Activated B cell treated with CpG ODN at 0.5 μM for 24 hours (primary cell): ENCODE data around the gene SRRM1. TPM values are rescaled to one million over a fixed set of nuclear protein-coding genes. Genes with fewer than 3 reads are reported as not detected.

Experiments
- ATAC-seq: fragments of 200-7000 bp; cut with Tn5 transposase; one replicate; pipeline ENCODE4 v1.10.0; 2021; ENCODE audit warnings: low read depth, mild to moderate bottlenecking, moderate library complexity
- CTCF ChIA-PET: fragments of 350-600 bp; sonication (Branson Sonifier 250); formaldehyde crosslinking; loops from one replicate; lab custom pipeline; 2021; ENCODE audit warnings: antibody characterized with exemption; lab: Charles Lee
- POLR2A ChIA-PET: fragments of 350-600 bp; sonication (Branson Sonifier 250); formaldehyde crosslinking; loops from one replicate; lab custom pipeline; 2021; ENCODE audit warnings: antibody characterized with exemption; lab: Charles Lee
- DNase-seq: peaks from one replicate; pipeline ENCODE4 v3.0.0; 2022
- H3K27ac Mint-ChIP-seq: one replicate; pipeline ENCODE4 v1.8.0; 2020; ENCODE audit warnings: mixed read lengths
- H3K27me3 Mint-ChIP-seq: one replicate; pipeline ENCODE4 v1.8.0; 2021; ENCODE audit warnings: mixed read lengths
- H3K36me3 Mint-ChIP-seq: one replicate; pipeline ENCODE4 v1.8.0; 2021; ENCODE audit warnings: low read depth, mixed read lengths
- H3K4me1 Mint-ChIP-seq: one replicate; pipeline ENCODE4 v1.8.0; 2021; ENCODE audit warnings: mixed read lengths
- H3K4me3 Mint-ChIP-seq: one replicate; pipeline ENCODE4 v1.8.0; 2020; ENCODE audit warnings: mild to moderate bottlenecking, mixed read lengths
- H3K9me3 Mint-ChIP-seq: one replicate; pipeline ENCODE4 v1.8.0; 2020; ENCODE audit warnings: mixed read lengths
- CTCF ChIP-seq: fragments of 200-600 bp; IDR thresholded peaks from one replicate; pipeline ENCODE4 v1.8.0; 2022; ENCODE audit warnings: antibody characterized with exemption, mild to moderate bottlenecking
- intact Hi-C: fragments of 100-400 bp; cut with micrococcal nuclease; formaldehyde crosslinking; loops from one replicate; pipeline ENCODE4 v1.15.1; 2024
- total RNA-seq: library from RNA; stranded (reverse); gene quantifications from 2 replicates; pipeline ENCODE4 v1.2.3, GENCODE V29; 2022

Gene SRRM1
- total RNA-seq, 1 donor from 2014 or later, result 220 TPM

- no peak for TF ChIP-seq CTCF
- intact Hi-C loops, result no loop called here
- no peaks in the 10 kb centered on the region for H3K9me3 Mint-ChIP-seq
- no peak overlapping the region for H3K27ac Mint-ChIP-seq
- DNase-seq (no peak), ATAC-seq (no peak)
- no peak overlapping the region for H3K4me3 Mint-ChIP-seq
- H3K36me3 Mint-ChIP-seq, result no peaks in the 10 kb centered on the region
- CTCF ChIA-PET, result no interaction called here
- no peaks in the 10 kb centered on the region for H3K4me1 Mint-ChIP-seq
- H3K27me3 Mint-ChIP-seq, result peaks cover 2% of the 10 kb centered on the region
- POLR2A ChIA-PET, result no interaction called here
Observed at GRCh38 chr1:24605534-24606295, 37.4 kb upstream of the SRRM1 start.

DNA sequence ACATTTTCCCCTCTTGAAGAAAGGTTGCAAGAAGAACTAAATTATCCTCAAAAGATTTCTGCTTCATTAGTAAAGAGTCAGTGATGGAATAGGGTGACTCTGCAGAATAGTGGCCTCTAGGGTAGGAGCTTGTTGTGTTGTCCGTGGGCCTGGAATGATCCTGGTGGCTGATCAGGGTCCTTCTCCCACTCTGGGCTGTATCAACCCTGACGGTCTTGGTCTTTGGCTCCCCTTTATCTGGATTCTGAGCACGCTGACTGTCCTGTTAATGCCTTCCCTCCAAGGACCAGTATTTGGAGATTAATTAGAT, 36.9 kb upstream of the SRRM1 start:
- CTCF ChIA-PET, result no interaction called here
- no peak for ATAC-seq
- POLR2A ChIA-PET, result no interaction called here

DNA sequence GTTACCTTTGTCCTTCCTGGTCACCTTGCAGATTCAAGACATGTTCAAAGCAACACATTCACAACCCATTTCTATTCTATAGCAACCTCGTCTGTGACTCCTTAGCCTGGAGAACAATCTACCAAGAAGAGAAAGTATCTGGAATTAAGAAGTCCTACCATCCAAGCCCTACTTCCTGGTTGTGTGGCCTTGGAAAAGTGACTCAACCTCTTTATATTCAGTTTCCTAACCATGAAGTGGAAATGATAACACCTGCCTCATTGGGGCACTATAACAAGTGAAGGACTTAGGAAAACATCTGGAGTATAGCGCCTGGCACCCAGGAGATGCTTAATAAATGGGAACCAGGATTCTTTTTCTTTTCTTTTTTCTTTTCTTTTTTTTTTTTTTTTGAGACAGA, 36.5 kb upstream of the SRRM1 start:
- Mint-ChIP-seq H3K4me3 (no peak overlapping the region), H3K27me3 (no peaks in the 10 kb centered on the region), H3K36me3 (no peaks in the 10 kb centered on the region), H3K27ac (no peak overlapping the region), H3K9me3 (no peaks in the 10 kb centered on the region), H3K4me1 (no peaks in the 10 kb centered on the region)
- ChIA-PET POLR2A (no interaction called here), CTCF (no interaction called here)
- TF ChIP-seq CTCF, result no peak
- no peak for ATAC-seq
- DNase-seq, result no peak
- intact Hi-C loops, result no loop called here

More for the DNA sequence above, 36.9 kb upstream of the SRRM1 start:
- no peak for TF ChIP-seq CTCF
- no peaks in the 10 kb centered on the region for H3K9me3 Mint-ChIP-seq
- no peaks in the 10 kb centered on the region for H3K27me3 Mint-ChIP-seq
- no peak overlapping the region for H3K4me3 Mint-ChIP-seq
- DNase-seq, result no peak
- H3K4me1 Mint-ChIP-seq, result no peaks in the 10 kb centered on the region
- H3K36me3 Mint-ChIP-seq, result no peaks in the 10 kb centered on the region
- H3K27ac Mint-ChIP-seq, result no peak overlapping the region
- intact Hi-C loops, result no loop called here

DNA sequence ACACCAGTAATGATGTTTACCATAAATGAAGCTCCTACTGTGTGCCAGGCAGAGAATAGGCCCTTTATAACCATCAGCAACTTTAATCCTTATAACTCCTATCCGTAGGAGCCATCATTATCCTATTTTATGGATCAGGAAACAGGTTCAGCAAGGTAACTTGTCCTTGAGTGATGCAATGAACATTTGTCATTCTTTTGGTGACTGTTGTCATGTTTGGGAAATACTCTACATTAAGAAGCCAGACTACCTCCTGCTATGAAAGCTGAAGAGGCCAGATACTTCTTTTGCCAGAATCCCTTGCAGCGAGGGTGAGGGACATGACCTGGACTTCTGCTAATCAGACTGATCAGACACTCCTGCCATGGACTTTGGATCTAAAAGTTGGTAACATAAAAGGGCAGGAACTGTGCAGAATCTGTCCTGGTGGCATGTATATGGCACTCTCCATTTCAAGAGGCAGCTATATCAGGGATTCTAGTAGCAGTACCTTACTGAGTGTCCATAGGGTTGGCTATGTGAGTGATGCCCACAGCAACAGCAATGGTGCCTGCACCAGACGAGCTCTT, 33.1 kb upstream of the SRRM1 start:
- POLR2A ChIA-PET, result no interaction called here

More for the DNA sequence above, 33.1 kb upstream of the SRRM1 start:
- H3K4me1 Mint-ChIP-seq, result no peaks in the 10 kb centered on the region
- no peaks in the 10 kb centered on the region for H3K9me3 Mint-ChIP-seq
- H3K27ac Mint-ChIP-seq, result no peak overlapping the region
- DNase-seq (no peak), ATAC-seq (no peak)
- no peak overlapping the region for H3K4me3 Mint-ChIP-seq
- H3K27me3 Mint-ChIP-seq, result peaks cover 2% of the 10 kb centered on the region
- no peaks in the 10 kb centered on the region for H3K36me3 Mint-ChIP-seq
- CTCF ChIA-PET, result interaction anchor here (1.2 kb wide), 1 partner anchor 23 kb away, joined by 5 read pairs; no protein-coding TSS in a partner anchor
- intact Hi-C loops, result no loop called here
- TF ChIP-seq CTCF, result no peak
